Measurements from ENCODE around the gene SEC14L5. TPM values are rescaled to one million over a fixed set of nuclear protein-coding genes. Genes with fewer than 3 reads are reported as not detected.

The SEC14L5 gene
- total RNA-seq (2014; rRNA removed; shearing (Covaris generic)) = 0.02 and 0.12 TPM in 2 replicates
- polyA plus RNA-seq (2014; cell fraction: nucleus; rRNA removed) = 0.03 TPM in 1 of 2 replicates, not detected in the other

DNA sequence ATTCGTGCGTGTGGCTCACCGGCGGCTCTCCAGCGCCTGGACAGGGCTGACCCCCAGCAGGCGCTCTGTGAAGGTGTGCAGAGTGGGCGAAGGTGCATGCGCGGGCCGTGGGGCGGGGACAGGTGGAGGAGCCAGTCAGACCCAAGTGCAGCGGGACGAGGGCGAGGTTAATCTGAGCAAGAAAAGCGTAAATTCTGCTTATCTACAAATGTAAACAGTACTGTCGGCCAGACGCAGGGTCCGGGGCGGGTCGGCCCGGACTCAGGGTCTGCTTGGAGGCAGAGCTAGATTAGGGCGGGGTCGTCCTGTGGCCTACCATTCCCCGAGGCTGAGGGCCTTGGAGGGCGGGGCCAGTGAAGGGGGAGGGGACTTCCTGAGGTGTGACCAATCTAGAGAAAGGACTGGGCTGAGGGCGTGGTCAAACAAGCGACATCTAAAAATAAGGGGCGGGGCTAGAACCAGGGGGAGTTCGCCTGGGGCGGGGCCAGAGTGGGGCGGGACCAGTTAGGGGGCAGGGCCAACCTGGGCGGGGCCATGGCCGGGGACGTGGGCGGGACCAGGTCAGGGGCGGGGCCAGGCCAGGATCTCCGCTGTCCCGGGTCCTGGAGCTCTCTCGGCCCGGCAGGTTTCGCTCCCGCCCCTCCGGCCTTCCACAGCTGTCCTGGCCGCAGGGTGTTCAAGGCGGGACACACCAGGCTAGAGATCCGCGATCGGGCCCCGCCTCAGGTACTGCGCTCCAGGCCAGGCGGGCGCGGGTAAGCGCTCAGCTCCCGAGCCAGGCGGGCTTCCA is at the start of gene SEC14L5:
SEC14L5 (plus strand) TSS at position 611 of the 790 bp plus-strand sequence. CDS start 994 bp downstream, outside the sequence.
- peak; percentile 99 for DNase-seq (ENCODE audit: extremely low read depth, low read depth)

DNA sequence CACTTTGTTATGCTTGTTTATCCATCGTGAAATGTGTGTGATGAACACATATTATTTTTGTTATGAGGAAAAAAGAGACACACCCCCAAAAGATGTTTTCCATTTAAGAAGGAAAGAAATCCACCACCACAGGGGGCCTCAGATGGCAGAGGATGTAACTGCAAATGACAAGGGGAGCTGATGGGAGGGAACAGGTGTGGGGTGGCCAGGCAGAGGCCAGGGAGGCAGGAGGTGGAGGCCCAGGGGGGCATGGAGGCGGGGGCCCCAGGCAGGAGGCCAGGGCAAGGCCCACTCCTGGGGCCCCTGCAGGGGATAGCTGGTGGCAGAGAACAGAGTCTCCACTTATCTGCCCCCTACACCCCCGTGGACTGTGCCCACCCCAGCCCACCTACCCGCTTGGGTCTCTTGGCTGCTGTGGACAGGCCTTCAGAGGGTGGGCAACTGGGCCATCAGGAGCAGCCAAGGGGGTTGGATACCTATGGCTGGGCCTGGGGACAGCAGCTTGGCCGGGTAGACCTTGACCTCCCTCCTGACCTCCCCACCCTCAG is 49.2 kb upstream of the SEC14L5 start:
- no peak for DNase-seq (ENCODE audit: extremely low read depth, low read depth)

DNA sequence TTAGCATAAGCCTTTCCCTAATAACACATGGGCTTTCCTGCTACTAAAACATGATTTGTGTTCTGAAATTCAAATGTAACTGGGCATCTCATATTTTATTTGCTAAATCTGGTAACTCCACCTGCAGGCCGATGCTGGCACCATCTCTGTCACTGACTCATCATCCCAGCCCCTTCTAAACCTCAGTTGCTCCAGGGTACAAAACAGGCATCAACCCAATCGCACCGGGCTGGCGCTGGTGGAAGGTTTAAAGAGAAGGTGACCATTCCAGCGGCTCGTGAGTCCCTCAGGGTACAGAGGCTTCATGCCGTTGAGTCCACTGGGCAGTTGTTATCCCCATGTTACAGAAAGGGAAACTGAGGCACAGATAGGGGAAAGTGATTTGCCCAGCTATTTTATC is 48.3 kb upstream of the SEC14L5 start:
- DNase-seq (ENCODE audit: extremely low read depth, low read depth) = no peak

DNA sequence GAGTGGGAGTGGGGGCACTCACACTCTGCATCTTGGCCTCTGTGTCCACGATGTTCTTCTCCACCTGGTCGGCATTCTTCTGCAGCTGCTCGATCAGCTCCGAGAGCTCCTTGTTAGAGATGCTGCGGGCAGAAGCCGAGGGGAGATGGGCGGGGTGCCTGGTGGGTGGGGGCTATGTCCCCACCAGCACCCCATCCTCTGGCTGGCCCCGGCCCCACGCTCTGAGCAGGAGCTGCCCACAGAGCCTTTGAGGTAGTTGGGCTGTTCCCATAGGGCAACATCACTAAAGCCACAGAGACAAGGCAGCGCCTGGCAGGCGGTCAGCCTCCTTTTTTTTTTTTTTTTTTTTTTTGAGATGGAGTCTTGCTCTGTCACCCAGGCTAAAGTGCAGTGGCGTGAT is 47.3 kb upstream of the SEC14L5 start:
- DNase-seq (ENCODE audit: extremely low read depth, low read depth) = no peak

DNA sequence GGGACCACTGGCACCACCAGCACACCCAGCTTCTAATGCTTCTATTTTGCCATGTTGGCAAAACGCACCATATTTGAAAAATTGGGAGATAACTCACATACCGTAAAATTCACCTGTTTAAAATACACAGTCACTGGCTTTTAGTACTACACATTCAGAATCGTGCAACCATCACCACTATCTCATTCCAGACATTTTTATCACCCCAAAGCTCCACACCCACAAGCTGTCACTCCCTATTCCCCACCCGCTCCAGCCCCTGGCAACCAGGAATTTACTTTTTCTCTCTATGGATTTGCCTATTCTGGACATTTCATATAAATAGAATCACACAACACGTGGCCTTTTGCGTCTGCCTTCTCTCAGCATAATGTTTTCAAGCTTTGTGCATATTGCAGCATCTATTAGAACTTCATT is 46.2 kb upstream of the SEC14L5 start:
- no peak for DNase-seq (ENCODE audit: extremely low read depth, low read depth)

DNA sequence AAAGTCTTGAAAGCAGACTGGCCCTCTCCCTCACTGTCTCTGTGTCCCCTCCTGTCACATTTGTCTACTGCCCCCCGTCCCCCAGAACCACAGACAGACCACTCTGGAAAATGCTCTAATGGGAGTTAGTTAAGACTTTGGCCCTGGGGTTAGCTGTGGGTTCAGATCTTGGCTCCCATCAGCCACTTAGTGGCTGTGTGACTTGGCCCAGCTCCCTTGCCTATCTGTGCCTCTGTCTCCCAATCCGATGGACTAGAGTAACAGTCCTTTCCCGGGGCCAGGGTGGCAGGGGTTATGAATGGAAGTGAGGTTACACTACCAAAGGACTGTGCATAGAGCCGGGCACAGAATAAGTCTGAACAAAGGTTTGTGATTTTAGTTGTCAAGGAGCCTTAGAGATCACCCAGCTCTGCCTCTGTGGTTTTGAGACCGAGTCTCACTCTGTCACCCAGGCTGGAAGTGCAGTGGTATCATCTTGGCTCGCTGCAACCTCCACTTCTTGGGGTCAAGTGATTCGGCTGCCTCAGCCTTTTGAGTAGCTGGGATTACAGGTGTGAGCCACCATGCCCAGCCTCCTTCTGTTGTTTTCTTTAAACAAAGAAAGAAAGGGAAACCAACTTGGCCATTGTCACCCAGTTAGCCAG is 44.9 kb upstream of the SEC14L5 start:
- no peak for DNase-seq (ENCODE audit: extremely low read depth, low read depth)

DNA sequence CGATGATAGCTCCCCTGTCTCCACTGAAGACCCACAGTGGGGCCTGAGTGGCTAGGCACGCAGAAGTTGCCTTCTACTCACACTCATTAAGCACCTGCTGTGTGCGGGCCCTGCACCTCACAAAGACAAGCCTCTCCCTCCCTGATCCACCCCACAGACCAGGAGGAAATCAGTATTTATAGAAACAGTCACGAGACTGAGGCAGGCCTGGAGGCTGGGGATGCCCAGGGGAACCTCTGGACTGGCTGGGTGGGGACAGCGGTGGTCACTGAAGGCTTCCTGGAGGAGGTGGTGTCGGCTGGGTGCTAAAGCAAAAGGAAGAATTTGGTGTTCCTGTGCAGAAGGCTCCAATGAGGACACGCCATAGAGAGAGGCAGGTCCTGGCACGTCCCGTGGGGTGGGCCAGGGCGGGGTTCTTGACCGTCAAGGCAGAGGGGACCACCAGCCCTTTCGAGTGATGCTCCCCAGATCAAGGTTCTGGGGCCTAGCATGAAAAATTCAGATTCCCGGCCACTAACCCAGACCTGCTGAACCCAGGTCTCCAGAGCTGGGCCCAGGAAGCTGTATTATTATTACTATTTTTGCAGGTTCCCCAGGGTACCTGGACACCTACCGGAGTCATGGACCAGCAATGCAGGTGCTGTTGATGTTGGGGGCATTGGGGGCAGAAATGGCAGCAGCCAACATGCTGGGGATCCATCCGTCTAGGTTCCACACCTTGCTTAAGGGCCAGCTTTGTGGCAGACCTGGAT is 44.2 kb upstream of the SEC14L5 start:
- no peak for DNase-seq (ENCODE audit: extremely low read depth, low read depth)

DNA sequence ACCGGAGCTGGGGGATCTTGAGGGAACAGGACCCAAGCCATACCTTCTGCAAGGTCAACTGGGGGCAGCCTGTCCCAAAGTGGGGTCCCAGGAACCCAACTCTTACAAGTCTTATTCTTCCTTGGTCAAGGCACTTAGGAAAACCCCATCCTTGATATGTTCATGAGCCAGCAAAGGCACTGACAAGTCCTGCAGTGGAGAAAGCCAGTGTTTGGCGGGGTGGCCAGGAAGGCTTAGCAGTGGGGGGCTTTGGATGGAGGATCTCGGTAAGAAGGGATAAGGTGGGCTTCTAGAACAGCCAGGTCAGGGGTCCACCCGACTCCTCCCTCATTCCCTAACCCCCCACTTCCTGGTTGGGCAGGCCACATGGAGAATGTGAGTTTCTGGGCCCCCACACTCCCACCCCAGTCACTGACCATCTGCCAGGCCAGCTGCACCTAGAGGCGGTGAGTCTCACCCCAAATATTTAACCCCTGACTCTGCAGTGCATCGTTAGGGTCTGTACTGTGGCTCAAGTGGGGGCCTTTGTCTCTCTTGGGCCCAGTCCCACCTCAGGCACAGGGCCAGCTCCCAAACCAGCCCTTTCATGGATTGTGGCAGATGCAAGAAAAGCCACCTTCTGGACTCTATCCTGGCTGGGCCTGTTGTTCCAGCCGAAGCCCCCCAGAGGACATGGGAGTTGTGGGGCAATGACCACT is 43.5 kb upstream of the SEC14L5 start:
- no peak for DNase-seq (ENCODE audit: extremely low read depth, low read depth)

DNA sequence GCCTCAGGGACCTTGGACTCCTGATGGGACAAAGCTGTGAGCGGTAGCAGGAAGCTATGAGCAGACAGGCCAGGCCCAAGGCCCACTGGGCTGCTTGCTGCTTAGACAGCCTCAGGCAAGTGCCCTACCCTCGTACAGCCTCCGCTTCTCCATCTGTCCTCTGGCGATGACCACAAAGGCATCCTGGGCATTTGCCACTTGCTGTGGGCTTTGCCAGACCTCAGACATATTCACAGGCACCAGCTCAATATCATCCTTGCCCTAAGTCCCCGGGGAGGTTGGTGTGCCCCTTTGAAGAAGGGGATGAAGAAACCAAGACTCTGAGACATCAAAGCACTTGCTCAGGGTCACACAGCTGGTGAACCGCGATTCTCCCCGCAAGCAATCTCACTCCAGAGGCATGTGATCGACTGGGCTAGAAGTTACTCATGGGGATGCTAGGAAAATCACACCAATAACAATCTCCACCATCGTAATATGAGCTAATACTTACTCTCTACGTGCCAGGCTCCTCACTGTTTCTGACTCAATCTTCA is 42.8 kb upstream of the SEC14L5 start:
- no peak for DNase-seq (ENCODE audit: extremely low read depth, low read depth)

DNA sequence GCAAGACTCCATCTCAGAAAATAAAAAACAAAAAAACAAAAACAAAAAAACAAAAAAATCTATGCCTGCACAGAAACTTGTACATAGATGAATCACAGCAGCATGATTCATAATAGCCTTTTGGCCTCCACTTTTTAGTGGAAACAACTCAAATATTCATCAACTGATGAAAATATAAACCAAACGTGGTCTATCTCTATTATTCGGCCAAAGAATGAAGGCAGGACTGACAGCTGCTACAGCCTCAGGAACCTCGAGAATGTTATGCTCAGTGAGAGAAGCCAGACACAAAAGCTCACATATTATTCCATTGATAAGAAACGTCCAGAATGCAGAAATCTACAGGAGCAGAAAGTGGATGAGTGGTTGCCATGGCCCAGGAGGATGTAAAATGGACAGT is 41.0 kb upstream of the SEC14L5 start:
- DNase-seq (ENCODE audit: extremely low read depth, low read depth) = no peak

DNA sequence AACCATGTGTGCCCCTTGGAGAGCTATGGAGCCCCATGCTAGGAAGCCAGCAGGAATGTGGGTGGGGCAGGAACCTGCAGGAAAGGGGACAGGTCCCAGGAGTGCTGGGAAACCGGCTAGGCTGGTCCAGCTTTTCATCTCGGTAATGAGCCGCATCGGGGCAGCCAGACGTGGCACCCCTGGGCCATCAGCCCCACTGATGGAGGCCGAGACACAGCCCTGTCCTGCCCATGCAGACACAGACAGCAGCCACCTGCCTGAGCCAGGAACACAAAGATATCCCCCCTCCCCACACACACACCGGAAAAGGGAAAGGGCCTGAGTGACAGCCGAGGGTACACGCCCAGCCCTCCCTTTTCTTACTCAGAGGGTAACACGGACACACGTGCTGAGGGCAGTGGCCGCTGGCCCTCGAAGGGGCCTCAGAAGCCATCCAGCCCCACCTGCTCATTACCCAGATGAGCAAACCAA is 39.3 kb upstream of the SEC14L5 start:
- DNase-seq (ENCODE audit: extremely low read depth, low read depth) = no peak

DNA sequence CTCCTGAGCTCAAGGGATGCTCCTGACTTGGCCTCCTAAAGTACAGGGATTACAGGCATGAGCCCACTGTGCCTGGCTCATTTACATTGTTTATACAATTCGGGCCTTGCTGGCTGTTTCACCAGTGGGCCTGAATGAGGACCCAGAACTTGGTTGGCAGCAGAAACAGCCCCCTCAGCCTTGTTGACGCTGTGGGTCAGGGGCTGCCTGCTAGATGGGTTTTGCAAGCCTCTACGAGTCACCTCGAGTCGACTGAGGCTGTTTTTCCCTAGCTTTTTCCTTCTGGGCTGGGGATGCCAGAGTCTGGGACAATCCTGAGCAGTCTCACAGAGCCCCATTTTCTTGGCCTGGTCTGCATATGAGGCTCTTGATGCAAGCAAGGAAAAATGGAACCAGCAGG is 37.3 kb upstream of the SEC14L5 start:
- DNase-seq (ENCODE audit: extremely low read depth, low read depth) = no peak

DNA sequence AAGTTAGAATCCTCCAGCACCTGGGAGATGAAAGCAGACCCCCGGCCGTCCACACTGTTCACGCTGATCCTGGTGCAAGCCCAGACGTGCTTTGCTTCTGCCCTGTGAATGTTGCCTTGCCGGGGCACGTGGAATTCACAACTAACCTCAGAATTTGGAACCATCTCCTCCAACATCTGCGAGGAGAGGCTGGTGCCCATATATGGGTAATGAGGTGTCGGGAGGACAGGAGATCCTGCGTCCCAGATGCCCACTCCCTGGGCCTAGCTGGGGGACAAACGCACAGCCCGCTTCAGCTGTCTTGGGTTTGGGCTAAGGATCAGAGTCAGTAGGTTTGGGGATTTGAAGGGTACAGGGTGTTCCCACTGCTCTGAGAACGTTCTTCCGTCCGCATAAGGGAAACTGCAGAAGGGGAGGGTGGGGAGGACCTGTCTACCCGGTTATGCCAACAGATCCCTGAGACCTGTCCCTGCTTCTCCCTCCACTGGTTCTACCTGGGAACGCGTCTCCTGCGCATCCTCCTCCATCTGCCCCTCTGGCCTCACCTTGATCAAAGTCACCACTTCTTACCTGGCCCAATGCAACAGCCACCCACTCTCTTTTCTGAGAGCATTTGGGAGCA is 35.3 kb upstream of the SEC14L5 start:
- no peak for DNase-seq (ENCODE audit: extremely low read depth, low read depth)

DNA sequence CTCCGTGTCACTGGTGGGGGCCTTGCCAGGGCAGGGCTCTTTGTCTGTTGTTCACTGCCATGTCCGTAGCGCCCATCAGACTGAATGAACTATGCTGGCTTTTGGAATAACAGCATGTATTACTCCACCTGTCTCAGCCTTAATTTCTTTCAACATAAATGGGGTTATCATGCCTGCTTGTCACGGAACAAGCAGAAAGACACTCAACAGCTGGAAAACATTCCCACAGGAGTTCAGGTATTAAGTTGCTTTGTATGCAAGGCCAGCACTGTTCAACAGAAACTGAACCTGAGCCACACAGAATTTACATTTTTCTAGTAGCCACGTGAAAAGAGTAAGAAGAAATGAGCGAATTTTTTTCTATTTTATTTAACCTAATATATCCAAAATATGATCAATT is 34.3 kb upstream of the SEC14L5 start:
- DNase-seq (ENCODE audit: extremely low read depth, low read depth) = no peak

DNA sequence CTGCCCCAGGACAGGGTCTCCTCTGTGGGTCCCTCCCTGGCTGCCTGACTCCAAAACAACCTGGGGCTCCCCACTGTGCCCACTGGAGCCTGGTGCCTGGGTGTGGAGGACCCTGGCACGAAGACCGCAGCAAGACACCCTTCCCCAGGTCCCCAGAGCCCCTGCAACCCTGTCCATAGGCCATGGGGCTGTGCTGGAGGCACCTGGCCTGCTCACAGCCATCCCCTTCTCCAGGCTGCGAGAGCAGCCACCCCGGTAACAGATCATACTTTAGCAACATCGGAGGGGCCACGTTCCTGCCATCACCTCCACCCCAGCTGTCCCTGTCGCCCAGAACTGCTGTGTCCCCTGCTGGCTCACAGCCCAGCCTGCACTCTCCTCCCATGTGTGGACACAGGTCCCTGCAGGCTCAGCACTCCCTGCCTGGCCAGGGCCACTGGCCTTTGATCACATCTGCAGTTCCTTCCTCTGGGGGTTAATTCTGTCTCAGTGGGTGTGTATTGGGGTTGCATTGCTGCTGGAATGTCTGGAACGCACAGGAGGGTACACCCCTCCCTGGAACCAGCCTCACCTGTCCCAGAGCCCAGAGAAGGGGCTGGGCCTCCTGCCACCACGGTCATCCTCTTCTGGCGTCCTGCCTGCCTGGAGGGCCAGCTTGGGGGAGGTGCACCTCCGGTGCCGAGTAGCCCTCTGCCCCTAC is 33.4 kb upstream of the SEC14L5 start:
- no peak for DNase-seq (ENCODE audit: extremely low read depth, low read depth)

DNA sequence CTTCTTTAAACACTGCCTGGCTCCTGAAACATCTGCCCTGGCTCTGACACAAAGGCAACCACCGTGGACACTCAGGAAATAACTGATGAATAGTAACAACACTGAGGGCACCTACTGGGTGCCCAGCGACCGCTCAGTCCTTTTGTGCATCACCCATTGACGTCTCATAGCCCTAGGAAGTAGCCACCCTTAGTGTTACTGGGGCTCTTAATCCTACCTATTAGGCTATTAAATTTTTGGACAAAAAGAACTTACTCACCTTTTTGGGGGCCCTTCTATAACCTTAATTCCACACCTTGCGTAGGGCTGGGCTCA is 32.9 kb upstream of the SEC14L5 start:
- DNase-seq (ENCODE audit: extremely low read depth, low read depth) = no peak

DNA sequence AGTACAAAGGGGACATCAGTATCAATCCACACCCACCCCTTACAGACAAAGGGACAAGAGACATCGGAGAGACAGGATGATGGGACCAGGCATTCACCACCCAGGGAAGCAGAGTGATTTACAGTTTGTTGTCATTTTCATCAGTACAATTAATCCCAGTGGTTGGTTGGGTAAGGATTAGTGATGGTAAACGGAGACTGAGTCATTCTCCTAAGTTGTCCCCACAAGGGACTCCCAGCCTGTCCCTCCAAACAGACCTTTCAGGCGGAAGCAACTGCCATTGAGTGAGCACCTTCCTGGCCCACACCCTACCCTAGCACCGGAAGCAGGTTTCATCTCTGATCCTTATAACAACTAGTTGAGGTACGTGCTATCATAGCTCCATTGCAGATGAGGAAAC is 32.3 kb upstream of the SEC14L5 start:
- no peak for DNase-seq (ENCODE audit: extremely low read depth, low read depth)

DNA sequence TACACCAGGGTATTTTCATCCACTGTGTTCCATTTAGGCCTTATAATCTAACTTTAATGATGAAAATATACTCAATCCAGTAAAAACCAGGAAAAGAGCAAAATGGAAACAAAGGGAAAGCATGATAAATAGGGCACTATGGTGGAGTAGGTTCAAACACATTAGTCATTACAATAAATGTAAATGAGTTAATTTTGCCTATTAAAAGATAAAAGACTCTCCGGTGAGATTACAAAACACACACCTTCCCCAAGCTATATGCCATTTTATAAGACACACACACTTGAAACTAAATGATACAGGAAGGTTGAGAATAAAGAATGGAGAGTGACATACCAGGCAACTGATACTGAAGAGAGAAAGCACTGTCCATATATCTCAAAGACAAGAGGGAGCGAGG is 31.2 kb upstream of the SEC14L5 start:
- DNase-seq (ENCODE audit: extremely low read depth, low read depth) = no peak

DNA sequence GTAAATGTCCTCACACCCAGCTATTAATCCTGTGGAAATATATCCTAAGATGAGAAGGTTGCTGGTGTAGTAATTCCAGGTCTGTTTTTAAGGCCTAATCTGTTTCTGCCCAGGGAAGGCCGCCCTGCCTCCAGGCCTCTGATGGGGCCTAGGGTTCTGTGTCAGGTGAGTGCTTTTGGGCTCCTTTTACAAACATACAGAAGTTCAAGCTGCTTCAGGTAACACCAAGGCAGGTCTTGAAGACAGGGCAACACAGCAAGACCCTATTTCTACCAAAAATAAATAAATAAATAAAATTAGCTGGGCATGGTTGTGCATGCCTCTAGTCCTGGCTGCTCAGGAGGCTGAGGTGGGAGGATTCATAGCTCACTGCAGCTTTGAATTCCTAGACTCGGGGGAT is 30.5 kb upstream of the SEC14L5 start:
- no peak for DNase-seq (ENCODE audit: extremely low read depth, low read depth)
